ENCODE results near the gene NBEA.

Gene NBEA

DNA sequence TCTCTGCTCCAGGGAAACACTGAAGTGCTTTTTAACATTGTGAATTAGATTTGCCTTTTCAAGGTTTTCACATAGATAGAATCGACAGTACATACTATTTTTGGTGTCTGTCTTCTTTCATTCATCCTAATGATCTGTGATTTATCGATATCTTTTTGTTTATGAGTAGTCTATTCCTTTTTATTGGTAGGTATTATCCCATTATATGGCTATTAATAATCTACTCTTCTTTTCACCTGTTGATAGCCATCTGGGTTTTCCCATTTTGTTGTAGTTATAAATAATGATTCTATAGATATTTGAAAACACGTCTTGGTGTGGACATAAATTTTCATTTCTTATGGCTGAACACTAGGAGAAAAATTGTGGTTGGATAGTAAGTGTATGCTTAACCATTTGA lies 271.8 kb downstream of the NBEA start:
- Histone ChIP-seq H3K9me3 (ENCODE audit: control insufficient read depth, insufficient read depth, low read depth, low read length) (no peaks in the 10 kb centered on the region), H3K4me3 (ENCODE audit: low read depth, low read length) (no peak overlapping the region), H3K27ac (ENCODE audit: extremely low read depth, low read depth, low read length) (no peak overlapping the region), H3K4me1 (ENCODE audit: control insufficient read depth, insufficient read depth, low read length) (no peaks in the 10 kb centered on the region), H3K36me3 (ENCODE audit: control insufficient read depth in 2 of 2, insufficient read depth in 1 of 2, low read length in 2 of 2) (no peaks in the 10 kb centered on the region)
- CTCF ChIA-PET, result no interaction called here
- TF ChIP-seq ZNF791 (tag by site-specific recombination; IDR thresholded peaks at IDR 0.05) (no peak), SCRT2 (tag by site-specific recombination; IDR thresholded peaks at IDR 0.05) (peak; percentile 67)
- POLR2A ChIA-PET, result no interaction called here

DNA sequence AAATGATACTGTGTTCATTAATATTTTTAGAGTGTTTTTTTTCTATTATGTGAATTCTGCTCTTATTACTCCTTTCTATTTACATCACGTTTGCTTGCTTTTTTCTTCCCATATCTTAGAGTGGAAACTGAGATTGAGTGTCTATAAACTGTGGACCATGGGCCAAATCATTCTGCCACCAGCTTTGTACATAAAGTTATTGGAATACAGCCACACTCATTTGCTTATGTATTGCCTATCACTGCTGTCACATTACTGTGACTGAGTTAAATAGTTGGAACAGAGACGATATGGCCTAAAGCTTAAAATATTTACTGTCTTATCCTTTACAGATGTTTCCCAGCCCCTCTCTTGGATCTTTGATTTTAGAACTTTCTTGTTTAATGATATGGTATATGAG lies 274.1 kb downstream of the NBEA start:
- TF ChIP-seq KLF9 (tag by site-specific recombination; IDR thresholded peaks at IDR 0.05; ENCODE audit: low read depth), result no peak
- TF ChIP-seq MYNN (tag by site-specific recombination; IDR thresholded peaks at IDR 0.05; ENCODE audit: borderline replicate concordance), result no peak
- no peak for TF ChIP-seq ZNF169 (tag by site-specific recombination; IDR thresholded peaks at IDR 0.05)
- TF ChIP-seq FEZF1 (tag by site-specific recombination; IDR thresholded peaks at IDR 0.05), result no peak
- TF ChIP-seq ZNF596 (tag by site-specific recombination; IDR thresholded peaks at IDR 0.05), result no peak
- ChIA-PET CTCF (no interaction called here), POLR2A (no interaction called here)
- Histone ChIP-seq H3K4me1 (ENCODE audit: control insufficient read depth, insufficient read depth, low read length) (no peaks in the 10 kb centered on the region), H3K36me3 (ENCODE audit: control insufficient read depth in 2 of 2, insufficient read depth in 1 of 2, low read length in 2 of 2) (no peaks in the 10 kb centered on the region), H3K9me3 (ENCODE audit: control insufficient read depth, insufficient read depth, low read depth, low read length) (no peaks in the 10 kb centered on the region), H3K27ac (ENCODE audit: extremely low read depth, low read depth, low read length) (no peak overlapping the region), H3K4me3 (ENCODE audit: low read depth, low read length) (no peak overlapping the region)

DNA sequence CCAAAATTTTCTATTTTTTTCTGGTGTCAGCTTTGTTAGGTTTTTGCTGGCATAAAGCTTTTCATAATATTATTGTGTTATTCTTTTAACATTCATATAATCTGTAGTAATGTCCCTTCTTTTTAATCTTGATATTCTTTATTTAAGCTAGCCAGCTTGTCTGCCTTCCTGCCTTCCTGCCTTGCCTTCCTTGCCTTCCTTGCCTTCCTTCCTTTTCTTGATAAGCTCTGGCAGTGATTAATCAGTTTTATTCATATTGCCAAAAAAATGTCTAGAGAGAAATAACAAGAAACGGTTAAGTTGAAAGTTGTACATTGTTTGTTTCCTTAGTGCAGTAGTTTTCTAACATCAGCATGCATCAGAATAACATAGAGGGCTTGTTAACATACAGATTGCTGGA lies 277.0 kb downstream of the NBEA start:
- no peaks in the 10 kb centered on the region for H3K4me1 ChIP-seq (ENCODE audit: control insufficient read depth, insufficient read depth, low read length)
- CTCF ChIA-PET, result interaction anchor here (0.7 kb wide), 1 partner anchor 97 kb away, joined by 4 read pairs; no protein-coding TSS in a partner anchor
- POLR2A ChIA-PET, result no interaction called here
- no peak overlapping the region for H3K4me3 ChIP-seq (ENCODE audit: low read depth, low read length)
- TF ChIP-seq ZBTB7A (tag by site-specific recombination; IDR thresholded peaks at IDR 0.05; ENCODE audit: low read depth), result no peak
- TF ChIP-seq, protein P1, sequence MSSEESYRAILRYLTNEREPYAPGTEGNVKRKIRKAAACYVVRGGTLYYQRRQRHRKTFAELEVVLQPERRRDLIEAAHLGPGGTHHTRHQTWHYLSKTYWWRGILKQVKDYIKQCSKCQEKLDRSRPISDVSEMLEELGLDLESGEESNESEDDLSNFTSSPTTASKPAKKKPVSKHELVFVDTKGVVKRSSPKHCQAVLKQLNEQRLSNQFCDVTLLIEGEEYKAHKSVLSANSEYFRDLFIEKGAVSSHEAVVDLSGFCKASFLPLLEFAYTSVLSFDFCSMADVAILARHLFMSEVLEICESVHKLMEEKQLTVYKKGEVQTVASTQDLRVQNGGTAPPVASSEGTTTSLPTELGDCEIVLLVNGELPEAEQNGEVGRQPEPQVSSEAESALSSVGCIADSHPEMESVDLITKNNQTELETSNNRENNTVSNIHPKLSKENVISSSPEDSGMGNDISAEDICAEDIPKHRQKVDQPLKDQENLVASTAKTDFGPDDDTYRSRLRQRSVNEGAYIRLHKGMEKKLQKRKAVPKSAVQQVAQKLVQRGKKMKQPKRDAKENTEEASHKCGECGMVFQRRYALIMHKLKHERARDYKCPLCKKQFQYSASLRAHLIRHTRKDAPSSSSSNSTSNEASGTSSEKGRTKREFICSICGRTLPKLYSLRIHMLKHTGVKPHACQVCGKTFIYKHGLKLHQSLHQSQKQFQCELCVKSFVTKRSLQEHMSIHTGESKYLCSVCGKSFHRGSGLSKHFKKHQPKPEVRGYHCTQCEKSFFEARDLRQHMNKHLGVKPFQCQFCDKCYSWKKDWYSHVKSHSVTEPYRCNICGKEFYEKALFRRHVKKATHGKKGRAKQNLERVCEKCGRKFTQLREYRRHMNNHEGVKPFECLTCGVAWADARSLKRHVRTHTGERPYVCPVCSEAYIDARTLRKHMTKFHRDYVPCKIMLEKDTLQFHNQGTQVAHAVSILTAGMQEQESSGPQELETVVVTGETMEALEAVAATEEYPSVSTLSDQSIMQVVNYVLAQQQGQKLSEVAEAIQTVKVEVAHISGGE (tag by site-specific recombination; conservative IDR thresholded peaks at IDR 0.05; ENCODE audit: low read depth), result no peak
- no peak for TF ChIP-seq ZNF16 (tag by site-specific recombination; IDR thresholded peaks at IDR 0.05; ENCODE audit: low read depth)
- no peak for TF ChIP-seq AEBP2 (tag by site-specific recombination; IDR thresholded peaks at IDR 0.05; ENCODE audit: borderline replicate concordance)
- no peak for TF ChIP-seq ZNF776 (tag by site-specific recombination; IDR thresholded peaks at IDR 0.05; ENCODE audit: borderline replicate concordance)
- TF ChIP-seq ZNF10 (tag by site-specific recombination; IDR thresholded peaks at IDR 0.05), result no peak
- no peaks in the 10 kb centered on the region for H3K9me3 ChIP-seq (ENCODE audit: control insufficient read depth, insufficient read depth, low read depth, low read length)
- H3K36me3 ChIP-seq (ENCODE audit: control insufficient read depth in 2 of 2, insufficient read depth in 1 of 2, low read length in 2 of 2), result no peaks in the 10 kb centered on the region
- no peak overlapping the region for H3K27ac ChIP-seq (ENCODE audit: extremely low read depth, low read depth, low read length)

DNA sequence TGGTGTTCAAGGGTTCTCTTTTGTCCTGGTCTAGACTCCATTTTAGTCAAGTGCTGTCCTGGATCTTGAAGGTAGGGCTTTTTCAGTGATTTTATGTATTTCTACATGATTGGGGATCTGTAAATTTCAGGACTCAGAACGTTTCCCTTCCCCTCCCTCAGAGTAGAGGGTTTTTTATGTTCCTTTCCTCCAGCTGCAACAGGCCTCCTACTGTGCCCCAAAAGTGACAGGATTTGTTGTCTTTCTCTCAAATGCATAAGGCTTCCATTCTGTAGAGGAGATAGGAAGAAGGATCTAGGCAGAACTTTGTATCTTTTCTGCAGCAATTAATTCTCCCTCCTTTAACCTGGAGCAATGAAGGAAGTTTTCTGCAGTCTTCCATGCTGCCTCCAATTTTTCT lies 283.1 kb downstream of the NBEA start:
- no peaks in the 10 kb centered on the region for H3K4me1 ChIP-seq (ENCODE audit: control insufficient read depth, insufficient read depth, low read length)
- H3K4me3 ChIP-seq (ENCODE audit: low read depth, low read length), result no peak overlapping the region
- H3K36me3 ChIP-seq (ENCODE audit: control insufficient read depth in 2 of 2, insufficient read depth in 1 of 2, low read length in 2 of 2), result no peaks in the 10 kb centered on the region
- CTCF ChIA-PET, result no interaction called here
- H3K27ac ChIP-seq (ENCODE audit: extremely low read depth, low read depth, low read length), result no peak overlapping the region
- H3K9me3 ChIP-seq (ENCODE audit: control insufficient read depth, insufficient read depth, low read depth, low read length), result no peaks in the 10 kb centered on the region
- POLR2A ChIA-PET, result no interaction called here
- TF ChIP-seq, protein P2, sequence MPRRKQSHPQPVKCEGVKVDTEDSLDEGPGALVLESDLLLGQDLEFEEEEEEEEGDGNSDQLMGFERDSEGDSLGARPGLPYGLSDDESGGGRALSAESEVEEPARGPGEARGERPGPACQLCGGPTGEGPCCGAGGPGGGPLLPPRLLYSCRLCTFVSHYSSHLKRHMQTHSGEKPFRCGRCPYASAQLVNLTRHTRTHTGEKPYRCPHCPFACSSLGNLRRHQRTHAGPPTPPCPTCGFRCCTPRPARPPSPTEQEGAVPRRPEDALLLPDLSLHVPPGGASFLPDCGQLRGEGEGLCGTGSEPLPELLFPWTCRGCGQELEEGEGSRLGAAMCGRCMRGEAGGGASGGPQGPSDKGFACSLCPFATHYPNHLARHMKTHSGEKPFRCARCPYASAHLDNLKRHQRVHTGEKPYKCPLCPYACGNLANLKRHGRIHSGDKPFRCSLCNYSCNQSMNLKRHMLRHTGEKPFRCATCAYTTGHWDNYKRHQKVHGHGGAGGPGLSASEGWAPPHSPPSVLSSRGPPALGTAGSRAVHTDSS (tag by site-specific recombination; IDR thresholded peaks at IDR 0.05), result no peak
- TF ChIP-seq ZNF518A (tag by site-specific recombination; conservative IDR thresholded peaks at IDR 0.05; ENCODE audit: low read depth) (no peak), ZNF837 (tag by site-specific recombination; IDR thresholded peaks at IDR 0.05) (no peak), BCL11B (tag by site-specific recombination; IDR thresholded peaks at IDR 0.05; ENCODE audit: low read depth) (no peak), ZNF335 (tag by site-specific recombination; conservative IDR thresholded peaks at IDR 0.05) (no peak)
